ENCODE results near the gene COL24A1. TPM values are rescaled to one million over a fixed set of nuclear protein-coding genes. Genes with fewer than 3 reads are reported as not detected.
"Not testable (repeated sequence)": the region's sequence is repeated elsewhere in the genome, so short reads cannot be mapped to it uniquely, and the experiment has no call there.

COL24A1 gene
- total RNA-seq, 4 donors from 2014 or later, result 3.7 to 5.3 (median 4.4) TPM

GRCh38 chr1:86114236-86114635 lies 42.3 kb downstream of the COL24A1 start:
- Histone ChIP-seq H3K4me1 (peaks cover 0 to 9% (median 7%) of the 10 kb centered on the region in 4 donors), H3K27me3 (no peaks in the 10 kb centered on the region), H3K4me3 (no peak overlapping the region), H3K36me3 (no peaks in the 10 kb centered on the region), H3K27ac (replicated peaks in 1 of 4) (no peak overlapping the region), H3K9me3 (no peaks in the 10 kb centered on the region)
- intact Hi-C loops (cut with DNase I), result no loop called here
- TF ChIP-seq POLR2A (IDR thresholded peaks at IDR 0.05; ENCODE audit: low read depth), result no peak
- no peak for TF ChIP-seq POLR2AphosphoS5 (IDR thresholded peaks at IDR 0.05)
- TF ChIP-seq EP300 (IDR thresholded peaks at IDR 0.05), result no peak
- no peak for TF ChIP-seq CTCF (IDR thresholded peaks at IDR 0.05)
- WGBS, result 94% methylated on average over 2 of the region's 2 CpGs
- no peak for DNase-seq (ENCODE audit: extremely low spot score)

- WGBS, result 79% methylated on average over 12 of the region's 12 CpGs
- H3K27ac ChIP-seq (replicated peaks in 1 of 4); H3K9me3 ChIP-seq; DNase-seq (ENCODE audit: extremely low spot score); H3K4me1 ChIP-seq; intact Hi-C loops (cut with DNase I); H3K36me3 ChIP-seq; H3K4me3 ChIP-seq; H3K27me3 ChIP-seq: not testable (repeated sequence)
Observed at GRCh38 chr1:86111590-86111989, 45.0 kb downstream of the COL24A1 start.

GRCh38 chr1:86110451-86111129 lies 46.0 kb downstream of the COL24A1 start:
- intact Hi-C loops (cut with DNase I), result no loop called here
- DNase-seq (ENCODE audit: extremely low spot score), result no peak
- Histone ChIP-seq H3K4me1 (peaks cover 0 to 9% (median 7%) of the 10 kb centered on the region in 4 donors), H3K36me3 (no peaks in the 10 kb centered on the region), H3K9me3 (no peaks in the 10 kb centered on the region), H3K27ac (replicated peaks in 1 of 4) (no peak overlapping the region), H3K4me3 (no peak overlapping the region), H3K27me3 (no peaks in the 10 kb centered on the region)
- WGBS, result 82% methylated on average over 10 of the region's 41 CpGs
- TF ChIP-seq POLR2A (IDR thresholded peaks at IDR 0.05; ENCODE audit: low read depth) (no peak), CTCF (IDR thresholded peaks at IDR 0.05) (no peak), EP300 (IDR thresholded peaks at IDR 0.05) (no peak), POLR2AphosphoS5 (IDR thresholded peaks at IDR 0.05) (no peak)

- H3K9me3 ChIP-seq, result no peaks in the 10 kb centered on the region
- H3K36me3 ChIP-seq, result no peaks in the 10 kb centered on the region
- no peak overlapping the region for H3K4me3 ChIP-seq
- no peaks in the 10 kb centered on the region for H3K4me1 ChIP-seq
- no peak for TF ChIP-seq CTCF (IDR thresholded peaks at IDR 0.05)
- no peak for TF ChIP-seq POLR2A (IDR thresholded peaks at IDR 0.05; ENCODE audit: low read depth)
- no peak for TF ChIP-seq POLR2AphosphoS5 (IDR thresholded peaks at IDR 0.05)
- no peak for TF ChIP-seq EP300 (IDR thresholded peaks at IDR 0.05)
- no peaks in the 10 kb centered on the region for H3K27me3 ChIP-seq
- no peak for DNase-seq (ENCODE audit: extremely low spot score)
- WGBS, result 83% methylated on average over 2 of the region's 2 CpGs
- no peak overlapping the region for H3K27ac ChIP-seq (replicated peaks in 1 of 4)
- intact Hi-C loops (cut with DNase I), result no loop called here
Observed at GRCh38 chr1:86105533-86105866, 51.1 kb downstream of the COL24A1 start.

- no peaks in the 10 kb centered on the region for H3K9me3 ChIP-seq
- TF ChIP-seq CTCF (IDR thresholded peaks at IDR 0.05), result no peak
- no peak for TF ChIP-seq EP300 (IDR thresholded peaks at IDR 0.05)
- TF ChIP-seq POLR2A (IDR thresholded peaks at IDR 0.05; ENCODE audit: low read depth), result no peak
- TF ChIP-seq POLR2AphosphoS5 (IDR thresholded peaks at IDR 0.05), result no peak
- no peaks in the 10 kb centered on the region for H3K4me1 ChIP-seq
- DNase-seq (ENCODE audit: extremely low spot score), result no peak
- H3K27ac ChIP-seq (replicated peaks in 1 of 4), result no peak overlapping the region
- WGBS, result 89% methylated on average over 8 of the region's 12 CpGs
- intact Hi-C loops (cut with DNase I), result no loop called here
- H3K4me3 ChIP-seq, result no peak overlapping the region
- H3K36me3 ChIP-seq, result no peaks in the 10 kb centered on the region
- H3K27me3 ChIP-seq, result no peaks in the 10 kb centered on the region
Observed at GRCh38 chr1:86104606-86105532, 51.7 kb downstream of the COL24A1 start.
